HG02884 (cell line): ENCODE data around the gene ZBTB43.
"Not testable (repeated sequence)": the region's sequence is repeated elsewhere in the genome, so short reads cannot be mapped to it uniquely, and the experiment has no call there.

Source experiments
- ATAC-seq: cut with Tn5 transposase; IDR thresholded peaks from one replicate; pipeline ENCODE4 v1.9.1; 2021; ENCODE audit warnings: mild to moderate bottlenecking, moderate library complexity; ENCODE audit not compliant: unreplicated experiment

ZBTB43 gene

DNA sequence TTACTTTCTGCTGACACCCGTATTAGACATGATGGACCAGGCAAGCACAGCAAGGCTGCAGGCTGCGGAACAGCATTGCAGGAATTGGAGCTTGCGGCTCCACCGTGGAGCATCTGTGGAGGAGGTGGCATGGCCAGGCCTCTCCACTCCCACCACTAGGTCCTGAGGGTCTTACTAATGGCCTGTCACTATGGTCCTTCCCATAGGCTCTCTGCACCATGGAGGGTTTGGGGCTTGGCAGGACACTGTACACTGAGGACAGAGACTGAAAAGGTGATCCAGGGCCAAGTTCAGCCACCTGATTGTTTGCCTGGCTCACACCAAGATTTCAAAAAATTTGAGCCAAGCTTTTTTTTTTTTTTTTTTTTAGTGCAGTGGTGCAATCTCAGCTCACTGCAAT lies 14.3 kb upstream of the ZBTB43 start:
- no peak for ATAC-seq

DNA sequence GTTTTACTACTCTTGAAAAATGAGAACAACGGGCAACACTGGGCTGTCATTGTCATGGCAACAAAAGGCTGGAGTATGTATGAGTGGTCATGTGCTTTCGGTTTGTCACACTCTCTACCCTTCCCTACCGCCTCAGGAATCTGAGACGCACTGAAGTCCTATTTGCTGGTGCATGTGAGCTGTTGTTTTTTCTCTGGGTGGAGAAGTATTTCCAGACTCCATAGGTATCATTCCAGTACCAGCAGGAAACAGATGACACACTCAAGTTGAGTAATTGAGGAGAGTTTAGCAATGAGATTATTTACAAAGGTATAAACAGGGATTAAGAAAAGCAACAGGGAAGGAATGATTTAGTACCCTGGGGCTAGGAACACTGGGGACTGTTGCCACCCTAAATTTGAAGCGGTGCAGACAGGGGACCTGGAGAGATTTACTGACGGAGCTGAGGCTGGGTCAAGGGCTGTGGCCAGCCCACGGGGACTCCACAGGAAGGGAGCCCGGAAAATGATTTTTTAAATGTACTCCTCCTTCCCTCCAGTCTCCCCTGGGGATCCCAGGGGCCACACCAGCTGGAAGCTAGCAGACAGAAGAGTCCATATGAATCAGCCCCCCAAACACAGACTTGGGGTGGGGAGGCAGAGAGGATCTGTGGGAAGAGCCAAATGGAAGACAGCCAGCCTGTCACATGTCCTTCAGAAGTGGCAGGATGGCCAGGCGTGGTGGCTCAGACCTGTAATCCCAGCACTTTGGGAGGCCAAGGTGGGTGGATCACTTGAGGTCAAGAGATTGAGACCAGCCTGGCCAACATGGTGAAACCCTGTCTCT lies 13.2 kb upstream of the ZBTB43 start:
- ATAC-seq, result no peak

DNA sequence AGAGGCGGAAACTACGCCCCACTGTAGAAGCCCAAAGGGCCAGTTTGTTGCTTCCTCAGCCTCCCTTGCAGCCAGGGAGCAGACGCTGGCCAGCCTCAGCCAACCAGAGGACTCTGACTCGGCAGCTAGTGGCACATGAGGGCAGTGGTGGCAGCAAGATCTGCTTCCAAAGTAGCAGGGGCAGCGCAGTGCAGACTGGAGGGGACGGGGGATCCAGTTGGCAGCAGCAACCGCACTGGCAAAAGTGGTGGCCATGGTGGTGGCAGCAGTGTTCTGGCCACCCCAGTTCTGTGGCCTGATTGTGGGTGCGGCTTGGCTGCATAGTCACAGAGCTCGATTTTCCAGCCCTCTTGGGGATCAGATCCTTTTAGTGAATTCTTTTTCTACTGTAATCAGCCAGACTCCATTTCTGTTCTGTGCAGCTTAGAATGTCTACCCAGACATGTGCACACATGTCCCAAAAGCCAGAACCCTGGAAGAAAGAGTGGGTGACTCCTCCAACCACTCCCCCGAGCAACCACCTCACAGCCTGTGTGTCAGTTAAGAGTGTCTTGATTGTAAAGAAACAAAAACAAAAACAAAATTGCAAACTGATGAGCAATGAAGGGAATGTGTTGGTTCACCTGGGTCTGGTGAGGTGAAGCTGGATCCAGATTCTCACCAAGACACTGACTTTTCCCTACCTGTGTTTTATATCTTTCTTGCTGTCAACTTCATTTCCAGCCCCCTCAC lies 11.0 kb upstream of the ZBTB43 start:
- ATAC-seq, result no peak

DNA sequence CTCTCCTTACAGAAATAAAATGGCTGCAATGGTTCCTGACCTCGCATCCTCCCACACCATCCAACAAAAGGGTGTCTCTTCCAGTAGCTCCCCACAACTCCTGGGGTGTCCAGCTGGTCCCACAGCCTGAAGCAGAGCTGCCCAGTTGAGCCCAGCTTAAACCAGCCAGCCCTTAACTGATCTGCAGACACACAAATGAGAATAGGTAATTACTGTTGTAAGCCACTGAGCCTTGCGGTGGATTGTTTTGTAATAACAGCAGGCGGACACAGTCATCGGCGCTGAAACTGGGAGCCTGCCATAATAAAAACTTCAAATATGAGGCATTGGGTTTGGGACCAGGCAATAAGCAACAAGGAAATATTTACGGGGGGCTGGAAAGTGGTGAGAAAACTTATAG lies 10.4 kb upstream of the ZBTB43 start:
- ATAC-seq, result no peak

DNA sequence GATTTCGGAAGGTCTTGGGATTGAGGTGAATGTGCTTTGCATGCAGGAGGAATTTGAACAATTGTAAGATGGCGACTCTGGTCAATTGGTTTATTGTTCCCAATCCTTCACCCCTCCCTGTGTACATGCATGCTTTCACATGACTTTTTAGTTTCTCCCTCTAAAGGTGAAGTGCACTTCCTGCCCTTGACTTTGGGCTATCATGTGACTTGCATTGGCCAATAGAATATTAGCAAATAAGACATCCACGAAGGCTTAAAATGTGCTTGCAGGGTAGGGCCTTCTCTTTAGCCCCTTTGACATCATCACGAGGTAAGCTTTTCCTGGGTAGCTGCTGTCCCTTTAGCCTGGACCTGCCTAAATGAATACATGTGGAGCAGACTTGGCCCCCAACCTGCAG lies 8.1 kb upstream of the ZBTB43 start:
- ATAC-seq, result no peak

DNA sequence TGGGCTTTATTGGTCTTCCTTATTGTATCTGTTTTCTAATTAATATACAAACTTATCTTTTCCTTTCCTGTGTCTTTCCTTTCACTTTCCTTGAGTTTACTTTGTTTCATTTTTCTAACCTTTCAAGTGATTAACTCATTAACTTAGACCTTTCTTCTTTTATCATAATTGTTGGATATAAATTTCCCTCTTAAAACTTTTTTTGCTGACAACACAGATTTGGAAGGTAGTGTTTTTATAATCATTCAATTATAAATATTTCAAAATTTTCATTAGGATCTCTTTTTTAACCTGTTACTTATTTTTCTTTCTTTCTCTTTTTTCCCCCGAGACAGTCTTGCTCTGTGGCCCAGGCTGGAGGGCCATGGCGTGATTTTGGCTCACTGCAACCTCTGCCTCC lies 6.9 kb upstream of the ZBTB43 start:
- no peak for ATAC-seq

DNA sequence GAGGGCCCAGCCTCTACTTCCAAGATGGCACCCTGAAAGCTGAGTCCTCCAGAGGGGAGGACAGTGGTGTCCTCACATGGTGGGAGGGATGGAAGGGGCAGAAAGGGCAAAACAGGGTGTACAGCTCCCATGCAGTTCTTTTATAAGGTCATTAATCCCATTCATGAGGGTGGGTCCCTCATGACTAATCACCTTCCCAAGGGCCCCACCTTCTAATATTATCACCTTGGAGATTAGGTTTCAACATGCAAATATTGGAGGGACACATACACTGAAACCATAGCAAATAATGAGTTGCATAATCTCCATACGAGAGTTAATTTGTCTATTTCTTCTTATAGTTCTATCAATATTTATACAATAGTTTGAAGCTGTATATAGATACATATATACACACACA lies 5.8 kb upstream of the ZBTB43 start:
- ATAC-seq, result no peak

DNA sequence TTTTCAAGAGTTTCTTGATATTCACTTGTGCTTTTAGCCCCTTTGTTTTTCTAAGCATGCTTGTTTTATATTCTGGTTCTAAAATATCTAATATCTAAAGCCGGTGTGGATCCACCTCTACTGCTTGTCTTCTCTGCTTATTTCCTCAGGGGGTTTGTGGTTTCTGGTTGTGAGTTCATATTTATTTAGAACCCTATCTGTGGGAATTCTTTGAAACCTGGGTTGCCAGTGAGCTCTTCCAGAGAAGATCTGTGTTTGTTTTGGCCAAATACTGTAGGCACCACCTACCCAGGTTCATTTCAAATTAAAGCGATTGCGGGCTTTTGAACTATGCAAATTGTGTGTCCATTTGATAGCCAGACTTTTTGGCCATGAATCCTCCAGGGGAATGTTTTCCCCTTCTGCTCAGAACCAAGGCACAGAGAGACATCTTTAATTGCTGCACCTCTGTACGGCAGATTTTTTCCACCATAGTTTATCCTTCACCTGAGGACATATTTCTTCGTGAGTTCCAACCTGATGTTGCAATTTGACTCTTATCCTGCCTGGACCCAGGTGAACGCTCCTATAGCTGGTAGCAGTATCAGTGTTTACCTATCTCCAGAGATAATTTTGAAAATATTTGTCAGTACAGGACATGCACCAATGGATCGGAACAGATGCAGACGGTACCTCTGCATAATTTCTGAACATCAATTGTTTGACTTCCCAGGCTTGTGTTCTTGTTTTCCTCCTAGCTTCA lies 2.4 kb upstream of the ZBTB43 start:
- no peak for ATAC-seq

DNA sequence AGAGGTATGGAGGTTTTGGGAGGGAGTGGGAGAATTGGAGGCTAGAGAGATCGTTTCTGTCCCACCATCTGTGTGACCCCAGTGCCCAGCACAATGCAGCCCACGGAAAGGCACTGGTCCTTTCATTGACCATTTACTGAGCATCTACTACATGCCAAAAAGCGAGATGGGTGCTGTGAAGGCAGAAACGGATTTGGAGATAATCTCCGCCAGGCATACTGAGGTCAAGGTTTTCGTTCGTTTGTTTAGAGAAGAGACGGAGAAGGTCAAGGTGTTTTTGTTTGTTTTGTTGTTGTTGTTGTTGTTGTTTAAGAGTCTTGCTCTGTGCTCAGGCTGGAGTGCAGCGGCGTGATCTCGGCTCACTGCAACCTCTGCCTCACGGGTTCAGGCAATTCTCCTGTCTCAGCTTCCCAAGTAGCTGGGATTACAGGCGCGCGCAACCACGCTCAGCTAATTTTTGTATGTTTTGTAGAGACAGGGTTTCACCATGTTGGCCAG lies 593 bp upstream of the ZBTB43 start:
- no peak for ATAC-seq

DNA sequence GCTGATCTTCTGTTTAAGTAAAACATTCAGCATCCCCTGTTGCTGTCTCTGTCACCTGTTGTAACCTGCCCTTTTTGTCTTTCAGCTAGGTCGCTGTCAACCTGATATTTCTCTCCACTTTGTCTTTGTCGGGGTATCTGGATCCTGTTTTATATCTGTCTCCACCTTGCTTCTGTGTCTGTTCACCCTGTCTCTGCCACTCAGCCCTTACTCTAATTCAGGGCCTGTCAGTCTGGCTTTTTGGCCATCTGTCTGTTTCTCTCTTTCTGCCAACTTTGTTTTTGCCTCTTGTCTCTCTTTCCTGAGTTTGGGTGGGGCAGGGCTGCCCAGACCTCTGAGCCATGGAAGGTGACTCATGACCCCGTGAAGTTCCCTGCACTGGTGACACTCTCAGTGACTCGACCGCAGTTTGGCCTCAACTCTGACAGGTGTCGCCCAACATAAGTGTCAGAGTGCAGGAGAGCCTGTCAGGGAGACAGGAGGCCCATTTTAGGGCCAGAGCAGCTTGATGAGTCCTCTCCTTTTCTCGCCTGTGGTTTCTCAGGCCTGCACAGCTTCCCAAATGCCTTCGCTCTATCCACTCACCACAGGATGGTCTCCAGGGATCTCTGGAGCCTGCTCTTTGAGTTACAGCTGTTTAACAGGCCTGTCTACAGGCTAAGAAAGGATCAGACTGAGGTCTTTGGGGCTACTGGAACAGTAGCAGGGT lies 868 bp downstream of the ZBTB43 start:
- peak; percentile 60 for ATAC-seq

DNA sequence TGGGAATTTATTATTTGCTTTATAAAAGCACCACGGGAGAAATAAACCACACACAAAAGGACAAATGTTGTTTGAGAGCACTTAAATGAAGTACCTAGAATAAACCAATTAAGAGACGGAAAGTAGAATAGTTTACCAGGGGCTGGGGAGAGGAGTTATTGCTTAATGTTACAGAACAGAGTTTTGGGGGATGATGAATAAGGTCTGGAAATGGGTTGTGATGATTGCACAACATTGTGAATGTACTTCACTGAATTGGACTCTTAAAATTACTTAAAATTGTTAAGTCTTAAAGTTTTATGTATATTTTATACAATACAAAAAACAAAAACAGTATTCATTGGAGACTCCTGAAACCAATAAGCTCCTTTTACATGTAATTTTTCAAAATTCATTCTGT lies 1.5 kb downstream of the ZBTB43 start:
- no peak for ATAC-seq

DNA sequence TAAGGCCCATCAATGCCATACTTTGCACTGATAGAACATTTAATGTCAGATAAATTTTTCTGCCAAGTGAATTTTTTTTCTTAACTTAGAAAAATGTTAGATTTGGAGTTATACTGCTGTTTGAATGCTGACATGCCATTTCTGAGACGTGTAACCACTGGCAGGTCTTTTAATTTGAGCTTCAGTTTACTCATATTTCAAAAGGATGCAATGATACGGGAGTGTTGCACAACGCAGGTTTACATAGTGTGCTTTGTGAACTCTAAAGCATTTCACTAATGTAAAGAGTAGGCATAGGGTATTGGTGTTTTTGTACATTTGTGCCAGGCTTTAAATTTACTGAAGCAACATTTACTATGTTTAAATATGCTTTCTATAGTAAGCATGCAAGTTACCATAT lies 4.2 kb downstream of the ZBTB43 start:
- ATAC-seq, result no peak

DNA sequence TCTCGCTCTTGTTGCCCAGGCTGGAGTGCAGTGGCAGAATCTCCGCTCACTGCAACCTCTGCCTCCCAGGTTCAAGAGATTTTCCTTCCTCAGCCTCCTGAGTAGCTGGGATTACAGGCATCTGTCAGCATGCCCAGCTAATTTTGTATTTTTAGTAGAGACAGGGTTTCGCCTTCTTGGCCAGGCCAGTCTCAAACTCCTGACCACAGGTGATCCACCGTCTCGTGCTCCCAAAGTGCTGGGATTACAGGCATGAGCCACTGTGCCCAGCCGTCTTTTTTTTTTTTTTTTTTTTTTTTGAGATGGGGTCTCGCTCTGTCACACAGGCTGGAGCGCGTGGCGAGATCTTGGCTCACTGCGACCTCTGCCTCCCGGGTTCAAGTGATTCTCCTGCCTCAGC lies 5.4 kb downstream of the ZBTB43 start:
- ATAC-seq, result not testable (repeated sequence)

DNA sequence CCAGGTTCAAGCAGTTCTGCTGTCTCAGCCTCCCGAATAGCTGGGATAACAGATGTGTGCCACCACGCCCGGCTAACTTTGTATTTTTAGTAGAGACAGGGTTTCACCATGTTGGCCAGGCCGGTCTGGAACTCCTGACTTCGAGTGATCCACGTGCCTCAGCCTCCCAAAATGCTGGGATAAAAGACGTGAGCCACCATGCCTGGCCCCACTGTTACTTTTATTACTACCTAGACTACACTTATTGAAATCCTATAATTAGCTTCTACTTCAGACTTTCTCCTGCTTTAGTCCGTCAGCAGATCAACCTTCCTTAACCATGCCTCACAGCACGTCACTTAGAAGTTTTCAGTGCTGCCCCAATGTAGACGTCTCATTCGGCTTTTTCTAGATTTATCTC lies 8.2 kb downstream of the ZBTB43 start:
- no peak for ATAC-seq

DNA sequence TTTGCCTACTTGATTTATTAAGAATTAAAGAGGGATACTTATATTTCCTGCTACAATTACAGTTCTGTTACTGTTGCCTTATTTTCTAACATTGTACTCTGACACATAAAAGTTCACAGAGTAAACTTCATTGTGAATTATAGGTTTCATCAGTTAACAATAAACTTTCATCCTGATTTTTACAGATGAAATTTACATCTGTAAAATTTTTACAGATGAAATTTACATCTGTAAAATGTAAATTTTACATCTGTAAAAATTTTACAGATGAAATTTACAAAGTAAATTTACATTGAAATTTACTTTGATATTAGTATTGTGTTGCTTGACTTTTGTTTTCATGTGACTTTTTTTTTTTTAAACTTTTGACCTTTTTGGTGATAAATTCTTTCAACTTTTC lies 9.3 kb downstream of the ZBTB43 start:
- no peak for ATAC-seq

DNA sequence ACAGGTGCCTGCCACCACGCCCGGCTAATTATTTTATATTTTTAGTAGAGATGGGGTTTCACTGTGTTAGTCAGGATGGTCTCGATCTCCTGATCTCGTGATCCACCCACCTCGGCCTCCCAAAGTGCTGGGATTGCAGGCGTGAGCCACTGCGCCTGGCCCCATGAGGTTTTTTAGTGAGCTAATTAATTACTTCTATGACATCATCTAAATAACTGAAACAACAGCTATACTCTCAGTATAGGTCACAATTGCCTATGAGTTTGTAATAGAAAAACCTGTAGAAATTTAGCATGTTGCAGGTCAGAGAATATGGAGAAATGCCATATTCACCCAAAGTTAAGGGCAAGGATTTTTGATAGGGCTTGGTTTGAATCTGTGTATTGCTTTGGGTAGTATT lies 12.8 kb downstream of the ZBTB43 start:
- ATAC-seq, result not testable (repeated sequence)

DNA sequence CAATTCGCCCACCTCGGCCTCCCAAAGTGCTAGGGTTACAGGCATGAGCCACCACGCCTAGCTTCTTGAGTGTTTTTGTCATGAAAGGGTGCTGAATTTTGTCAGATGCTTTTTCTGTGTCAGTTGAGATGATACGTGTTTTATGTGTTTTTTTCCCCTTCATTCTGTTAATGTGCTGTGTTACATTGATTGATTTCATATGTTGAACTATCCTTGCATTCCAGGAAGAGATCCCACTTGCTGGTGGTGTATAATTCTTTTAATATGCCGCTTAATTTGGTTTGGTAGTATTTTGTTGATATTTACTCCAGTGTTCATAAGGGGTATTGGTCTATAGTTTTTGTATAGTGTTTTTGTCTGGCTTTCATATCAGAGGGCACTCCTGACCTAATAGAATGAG lies 13.6 kb downstream of the ZBTB43 start:
- no peak for ATAC-seq

DNA sequence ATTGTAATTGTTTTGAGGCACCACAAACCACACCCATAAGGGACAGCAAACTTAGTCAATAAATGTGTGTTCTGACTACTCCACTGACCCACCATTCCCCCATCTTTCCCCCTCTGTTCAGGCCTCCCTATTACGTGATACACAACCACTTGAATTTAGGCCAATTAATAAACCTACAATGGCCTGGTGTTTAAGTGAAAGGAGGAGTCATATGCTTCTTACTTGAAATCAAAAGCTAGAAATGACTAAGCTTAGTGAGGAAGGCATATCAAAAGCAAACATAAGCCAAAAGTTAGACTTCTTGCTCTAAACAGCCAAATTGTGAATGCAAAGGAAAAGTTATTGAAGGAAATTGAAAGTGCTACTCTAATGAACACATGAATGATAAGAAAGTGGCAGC lies 14.6 kb downstream of the ZBTB43 start:
- no peak for ATAC-seq

DNA sequence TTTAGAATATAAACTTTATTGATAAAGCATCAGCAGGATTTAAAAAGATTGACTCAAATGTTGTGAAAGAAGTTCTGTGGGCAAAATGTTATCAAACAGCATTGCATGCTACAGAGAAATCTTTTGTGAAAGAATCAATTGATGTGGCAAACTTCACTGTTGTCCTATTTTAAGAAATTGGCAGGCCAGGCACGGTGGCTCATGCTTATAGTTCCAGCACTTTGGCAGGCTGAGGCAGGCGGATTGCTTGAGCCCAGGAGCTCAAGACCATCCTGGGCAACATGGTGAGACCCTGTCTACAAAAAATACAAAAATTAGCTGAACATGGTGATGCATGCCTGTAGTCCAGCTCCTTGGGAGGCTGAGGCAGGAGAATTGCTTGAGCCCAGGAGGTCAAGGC lies 17.4 kb downstream of the ZBTB43 start:
- no peak for ATAC-seq

DNA sequence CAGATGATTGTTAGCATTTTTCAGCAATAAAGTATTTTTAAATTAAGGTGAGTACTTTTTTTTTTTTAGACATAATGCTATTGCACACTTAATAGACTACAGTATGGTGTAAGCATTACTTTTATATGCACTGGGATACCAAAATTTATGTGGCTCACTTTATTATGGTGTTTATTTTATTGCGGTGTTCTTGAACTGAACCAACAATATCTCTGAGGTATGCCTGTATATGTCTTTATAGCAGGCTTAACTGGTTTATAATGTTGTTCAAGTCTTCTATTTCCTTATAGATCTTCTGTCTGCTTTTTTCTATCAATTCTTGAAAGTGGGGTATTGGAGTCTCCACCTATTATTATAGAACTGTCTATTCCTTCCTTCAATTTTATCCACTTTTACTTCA lies 18.0 kb downstream of the ZBTB43 start:
- ATAC-seq, result no peak

DNA sequence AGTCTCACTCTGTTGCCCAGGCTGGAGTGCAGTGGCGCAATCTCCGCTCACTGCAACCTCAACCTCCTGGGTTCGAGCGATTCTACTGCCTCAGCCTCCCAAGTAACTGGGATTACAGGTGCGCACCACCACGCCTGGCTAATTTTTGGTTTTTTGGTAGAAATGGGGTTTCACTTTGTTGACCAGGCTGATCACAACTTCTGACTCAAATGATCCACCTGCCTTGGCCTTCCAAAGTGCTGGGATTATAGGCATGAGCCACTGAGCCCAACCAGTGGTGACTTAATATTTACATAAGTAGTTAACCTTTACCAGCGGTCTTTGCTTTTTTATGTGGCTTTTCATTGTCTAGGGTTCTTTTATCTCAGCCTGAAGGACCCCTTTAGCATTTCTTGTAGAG lies 19.2 kb downstream of the ZBTB43 start:
- ATAC-seq, result not testable (repeated sequence)
